Parathyroid adenoma (tissue), 2 donors: ENCODE data around the gene GXYLT2.

ENCODE experiments used
- H2AFZ ChIP-seq: fragments of 300-600 bp; sonication (generic); one replicate; pipeline ENCODE4 v1.7.0; 2017; ENCODE audit warnings: antibody characterized with exemption, mild to moderate bottlenecking
- H3K27ac ChIP-seq: fragments of 300-600 bp; sonication (generic); one replicate; pipeline ENCODE4 v1.7.0; 2017
- H3K27me3 ChIP-seq: fragments of 300-600 bp; sonication (generic); one replicate; pipeline ENCODE4 v1.7.0; 2017; ENCODE audit warnings: low read length; ENCODE audit not compliant: control insufficient read depth, insufficient read depth
- H3K36me3 ChIP-seq: fragments of 300-600 bp; sonication (generic); one replicate; pipeline ENCODE4 v1.7.0; 2017; ENCODE audit warnings: low read length; ENCODE audit not compliant: control insufficient read depth, insufficient read depth
- H3K4me1 ChIP-seq: fragments of 300-600 bp; sonication (generic); one replicate; pipeline ENCODE4 v1.7.0; 2017; ENCODE audit warnings: control low read depth
- H3K4me2 ChIP-seq: fragments of 300-600 bp; sonication (generic); one replicate; pipeline ENCODE4 v1.7.0; 2017; ENCODE audit warnings: low read length
- H3K4me3 ChIP-seq: fragments of 300-600 bp; sonication (generic); one replicate; pipeline ENCODE4 v1.7.0; 2017; ENCODE audit warnings: low read depth, low read length
- H3K79me2 ChIP-seq: fragments of 300-600 bp; sonication (generic); one replicate; pipeline ENCODE4 v1.7.0; 2017; ENCODE audit warnings: control low read depth
- H3K9ac ChIP-seq: fragments of 300-600 bp; sonication (generic); one replicate; pipeline ENCODE4 v1.7.0; 2017; ENCODE audit warnings: mild to moderate bottlenecking
- H3K9me3 ChIP-seq: fragments of 300-600 bp; sonication (generic); one replicate; pipeline ENCODE4 v1.7.0; 2017; ENCODE audit warnings: low read length; ENCODE audit not compliant: control insufficient read depth
- TF ChIP-seq, protein P1 (sequence below): fragments of 300-600 bp; sonication (generic); IDR thresholded peaks from one replicate; pipeline ENCODE4 v1.7.0; 2017; ENCODE audit warnings: antibody characterized with exemption, mild to moderate bottlenecking
- donor health status: primary hyperparathyroidism.

GXYLT2 gene

DNA sequence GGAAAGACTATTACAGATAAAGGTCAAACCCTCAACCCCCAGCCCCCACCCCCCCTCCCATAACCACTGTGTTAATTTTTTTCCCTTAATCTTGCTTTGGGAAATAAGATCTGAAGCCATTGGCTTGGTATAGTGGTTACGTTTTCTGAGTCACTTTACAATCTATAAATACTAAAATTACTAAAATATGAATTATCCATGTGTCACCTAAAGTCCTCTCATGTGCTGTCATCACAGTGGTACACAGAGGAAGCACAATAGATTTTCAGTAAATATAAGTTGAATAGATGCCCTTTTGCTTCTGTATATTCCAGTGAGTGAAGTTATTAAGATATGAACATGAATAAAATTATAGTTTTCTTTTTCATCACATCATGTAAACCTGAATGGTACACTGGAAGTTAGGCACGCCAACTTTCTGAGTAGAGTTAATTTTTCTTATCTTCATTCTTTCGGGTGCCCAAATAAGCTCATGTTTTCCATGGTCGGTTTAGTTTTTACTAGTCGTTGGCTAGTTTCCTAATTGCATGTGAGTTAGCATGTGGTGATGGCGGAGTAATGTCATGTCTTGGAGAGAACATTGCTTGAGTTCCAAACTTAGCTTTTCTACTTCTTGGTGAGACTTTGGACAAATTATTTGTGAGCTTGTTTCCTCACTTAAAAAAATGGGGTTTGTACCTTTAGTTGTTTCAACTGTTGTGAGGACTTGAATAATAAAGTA is 120.3 kb downstream of the GXYLT2 start:
- Histone ChIP-seq H3K36me3 (no peaks in the 10 kb centered on the region), H3K4me2 (no peak overlapping the region), H3K4me3 (no peak overlapping the region), H3K9ac (no peak overlapping the region), H3K79me2 (peaks cover 66% of the 10 kb centered on the region), H3K27ac (no peak overlapping the region), H2AFZ (no peak overlapping the region), H3K9me3 (no peaks in the 10 kb centered on the region), H3K27me3 (no peaks in the 10 kb centered on the region), H3K4me1 (peaks cover 5% of the 10 kb centered on the region)
- TF ChIP-seq, protein P1, sequence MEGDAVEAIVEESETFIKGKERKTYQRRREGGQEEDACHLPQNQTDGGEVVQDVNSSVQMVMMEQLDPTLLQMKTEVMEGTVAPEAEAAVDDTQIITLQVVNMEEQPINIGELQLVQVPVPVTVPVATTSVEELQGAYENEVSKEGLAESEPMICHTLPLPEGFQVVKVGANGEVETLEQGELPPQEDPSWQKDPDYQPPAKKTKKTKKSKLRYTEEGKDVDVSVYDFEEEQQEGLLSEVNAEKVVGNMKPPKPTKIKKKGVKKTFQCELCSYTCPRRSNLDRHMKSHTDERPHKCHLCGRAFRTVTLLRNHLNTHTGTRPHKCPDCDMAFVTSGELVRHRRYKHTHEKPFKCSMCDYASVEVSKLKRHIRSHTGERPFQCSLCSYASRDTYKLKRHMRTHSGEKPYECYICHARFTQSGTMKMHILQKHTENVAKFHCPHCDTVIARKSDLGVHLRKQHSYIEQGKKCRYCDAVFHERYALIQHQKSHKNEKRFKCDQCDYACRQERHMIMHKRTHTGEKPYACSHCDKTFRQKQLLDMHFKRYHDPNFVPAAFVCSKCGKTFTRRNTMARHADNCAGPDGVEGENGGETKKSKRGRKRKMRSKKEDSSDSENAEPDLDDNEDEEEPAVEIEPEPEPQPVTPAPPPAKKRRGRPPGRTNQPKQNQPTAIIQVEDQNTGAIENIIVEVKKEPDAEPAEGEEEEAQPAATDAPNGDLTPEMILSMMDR: no peak

DNA sequence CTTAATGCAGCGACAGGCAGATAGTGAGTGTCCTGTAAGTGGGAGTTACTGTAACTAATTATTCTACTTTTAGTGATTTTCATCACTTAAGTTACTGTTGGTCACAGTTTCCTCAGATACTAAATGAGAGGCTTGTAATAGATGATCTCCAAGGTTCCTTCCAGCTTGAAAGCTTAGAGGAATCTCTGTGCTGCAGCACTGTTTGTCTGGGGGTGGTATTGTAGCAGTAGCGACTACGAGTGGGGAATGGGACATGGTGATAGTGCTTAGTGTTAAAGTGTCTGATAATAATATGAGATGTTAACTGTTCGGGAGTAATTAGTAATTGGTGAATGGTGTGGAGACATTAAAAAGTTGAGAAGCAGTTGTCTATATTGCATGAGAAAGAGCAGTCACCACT is 121.2 kb downstream of the GXYLT2 start:
- no peak overlapping the region for H3K4me3 ChIP-seq
- H3K27ac ChIP-seq: no peak overlapping the region

DNA sequence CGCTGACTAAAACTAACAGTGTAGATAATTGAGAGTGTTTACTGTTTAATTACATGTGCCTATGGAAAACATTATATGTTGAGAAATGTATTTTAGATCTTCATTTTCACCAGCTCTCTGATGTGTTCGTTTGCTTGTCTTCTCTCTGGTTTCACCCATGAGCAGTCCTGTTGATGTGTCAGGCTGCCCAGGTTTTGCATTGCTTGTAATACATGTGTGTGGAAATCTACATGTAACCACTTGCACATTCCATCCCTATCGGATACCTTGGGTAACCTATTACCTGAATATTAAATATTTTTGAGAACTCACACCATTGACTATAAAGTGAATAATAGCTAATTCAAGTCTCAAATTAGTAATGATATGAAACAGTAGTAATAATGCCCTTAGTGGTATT is 121.9 kb downstream of the GXYLT2 start:
- Histone ChIP-seq H3K4me2 (no peak overlapping the region), H3K79me2 (peaks cover 60% of the 10 kb centered on the region), H3K9me3 (no peaks in the 10 kb centered on the region), H3K4me1 (peaks cover 5% of the 10 kb centered on the region), H3K27ac (no peak overlapping the region), H3K36me3 (no peaks in the 10 kb centered on the region), H3K9ac (no peak overlapping the region), H2AFZ (no peak overlapping the region), H3K27me3 (no peaks in the 10 kb centered on the region), H3K4me3 (no peak overlapping the region)
- TF ChIP-seq, protein P1: no peak

More for the DNA sequence above, 121.2 kb downstream of the GXYLT2 start:
- H2AFZ ChIP-seq: no peak overlapping the region
- H3K79me2 ChIP-seq: peaks cover 62% of the 10 kb centered on the region
- TF ChIP-seq, protein P1: no peak
- no peaks in the 10 kb centered on the region for H3K36me3 ChIP-seq
- H3K4me2 ChIP-seq: no peak overlapping the region
- peaks cover 5% of the 10 kb centered on the region for H3K4me1 ChIP-seq
- H3K27me3 ChIP-seq: no peaks in the 10 kb centered on the region
- no peak overlapping the region for H3K9ac ChIP-seq
- H3K9me3 ChIP-seq: no peaks in the 10 kb centered on the region

DNA sequence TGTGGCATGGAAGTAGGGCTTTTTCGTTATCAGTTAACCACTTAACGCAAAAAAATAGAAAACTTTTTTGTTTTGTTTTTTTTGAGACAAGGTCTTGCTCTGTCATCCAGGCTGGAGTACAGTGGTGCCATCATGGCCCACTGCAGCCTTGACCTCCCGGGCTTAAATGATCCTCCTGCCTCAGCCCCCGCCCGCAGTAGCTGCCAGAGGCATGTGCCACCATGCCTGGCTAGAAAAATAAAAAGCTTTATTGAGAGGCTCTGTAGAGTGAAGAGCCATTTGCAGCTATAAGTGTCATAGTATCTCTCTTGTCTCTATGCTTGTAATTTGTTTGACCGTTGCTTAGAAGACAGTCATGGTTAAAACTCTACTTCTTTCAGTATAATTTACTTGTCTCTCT is 122.3 kb downstream of the GXYLT2 start:
- H3K9me3 ChIP-seq: no peaks in the 10 kb centered on the region
- H3K4me3 ChIP-seq: no peak overlapping the region
- H3K36me3 ChIP-seq: no peaks in the 10 kb centered on the region
- no peak overlapping the region for H2AFZ ChIP-seq
- no peaks in the 10 kb centered on the region for H3K27me3 ChIP-seq
- TF ChIP-seq, protein P1: no peak
- no peak overlapping the region for H3K4me2 ChIP-seq
- no peak overlapping the region for H3K9ac ChIP-seq
- H3K79me2 ChIP-seq: peaks cover 62% of the 10 kb centered on the region
- H3K4me1 ChIP-seq: peaks cover 5% of the 10 kb centered on the region
- no peak overlapping the region for H3K27ac ChIP-seq

DNA sequence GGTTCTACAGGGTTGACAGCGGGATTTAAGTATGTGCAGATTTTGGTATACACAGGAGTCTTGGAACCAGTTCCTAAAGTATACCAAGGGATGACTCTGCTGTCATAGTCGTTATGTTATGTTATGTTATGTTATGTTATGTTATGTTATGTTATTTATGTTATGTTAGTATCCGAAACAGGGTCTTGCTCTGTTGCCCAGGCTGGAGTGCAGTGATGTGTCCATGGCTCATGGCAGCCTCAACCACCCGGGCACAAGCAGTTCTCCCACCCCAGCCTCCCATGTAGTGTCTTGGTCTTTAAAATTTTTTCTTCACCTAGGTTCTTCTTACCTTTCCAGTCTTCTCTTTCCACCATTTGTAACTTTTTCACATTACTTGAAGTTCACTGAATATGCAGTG is 130.5 kb downstream of the GXYLT2 start:
- Histone ChIP-seq H3K4me1 (no peaks in the 10 kb centered on the region), H3K36me3 (no peaks in the 10 kb centered on the region), H3K9me3 (no peaks in the 10 kb centered on the region), H3K9ac (no peak overlapping the region), H3K27ac (no peak overlapping the region), H3K4me2 (no peak overlapping the region), H3K79me2 (peaks cover 66% of the 10 kb centered on the region), H2AFZ (no peak overlapping the region), H3K27me3 (no peaks in the 10 kb centered on the region), H3K4me3 (no peak overlapping the region)
- TF ChIP-seq, protein P1: no peak
